SK-N-SH (cell line): ENCODE results near the gene ASH1L. TPM values are rescaled to one million over a fixed set of nuclear protein-coding genes. Genes with fewer than 3 reads are reported as not detected.
"Not testable (repeated sequence)": the region's sequence is repeated elsewhere in the genome, so short reads cannot be mapped to it uniquely, and the experiment has no call there.

ENCODE experiments used
- CTCF ChIA-PET: fragments of 300-600, 350-600 bp; formaldehyde crosslinking; extraction: SDS; loops from one replicate; lab custom pipeline; 2021; lab: Yijun Ruan, JAX
- POLR2A ChIA-PET: fragments of 350-600 bp; sonication (Branson Sonifier 250); formaldehyde crosslinking; extraction: SDS; loops from one replicate; lab custom pipeline; 2020; ENCODE audit warnings: antibody characterized with exemption, inconsistent platforms; lab: Yijun Ruan, JAX
- DNase-seq: peaks from one replicate; pipeline ENCODE4 v3.0.0; 2012
- H2AFZ ChIP-seq: fragments of 200-600 bp; sonication (generic); 2 replicates; pipeline ENCODE4 v1.8.1; 2016; ENCODE audit warnings: antibody characterized with exemption, mild to moderate bottlenecking, low read depth
- H3F3A ChIP-seq: fragments of 200-600 bp; sonication (generic); replicated peaks from 2 replicates; pipeline ENCODE3; 2016; ENCODE audit warnings: antibody characterized with exemption, mild to moderate bottlenecking; ENCODE audit not compliant: insufficient read depth
- H3K27ac ChIP-seq, 2 experiments: fragments of 200-500 bp in 1 of 2; fragments of 200-600 bp in 1 of 2; sonication (Bioruptor generic) in 1 of 2; sonication (generic), shearing (Covaris generic) in 1 of 2; 2 replicates each; pipeline versions ENCODE4 v1.5.1 to v1.6.1; 2014 to 2016; ENCODE audit warnings: low read depth in 2 of 2, inconsistent platforms in 1 of 2, low read length in 1 of 2, mild to moderate bottlenecking in 1 of 2, mixed read lengths in 1 of 2
- H3K27me3 ChIP-seq: fragments of 200-600 bp; sonication (generic), shearing (Covaris generic); 2 replicates; pipeline ENCODE4 v1.6.1; 2016; ENCODE audit warnings: mixed run types; ENCODE audit not compliant: insufficient read depth
- H3K36me3 ChIP-seq, 2 experiments: fragments of 200-500 bp in 1 of 2; fragments of 200-600 bp in 1 of 2; sonication (Bioruptor generic) in 1 of 2; sonication (generic) in 1 of 2; replicated peaks in 1 of 2; 2 replicates each; pipeline versions ENCODE3 to v1.5.1; 2014 to 2016; ENCODE audit warnings: low read length in 1 of 2, mild to moderate bottlenecking in 1 of 2; ENCODE audit not compliant: insufficient read depth in 2 of 2, control insufficient read depth in 1 of 2
- H3K4me1 ChIP-seq, 2 experiments: fragments of 200-500 bp in 1 of 2; fragments of 200-600 bp in 1 of 2; sonication (Bioruptor generic) in 1 of 2; sonication (generic), shearing (Covaris generic) in 1 of 2; 2 replicates each; pipeline versions ENCODE4 v1.5.1 to v1.6.1; 2014 to 2016; ENCODE audit warnings: low read depth in 1 of 2, low read length in 1 of 2, mixed run types in 1 of 2; ENCODE audit not compliant: insufficient read depth in 2 of 2, control insufficient read depth in 1 of 2
- H3K4me2 ChIP-seq: fragments of 200-600 bp; sonication (generic), shearing (Covaris generic); 2 replicates; pipeline ENCODE4 v1.6.1; 2017; ENCODE audit warnings: mixed run types
- H3K4me3 ChIP-seq, 2 experiments: fragments of 200-500 bp in 1 of 2; fragments of 200-600 bp in 1 of 2; sonication (Bioruptor generic) in 1 of 2; sonication (generic), shearing (Covaris generic) in 1 of 2; 2 replicates each; pipeline versions ENCODE4 v1.5.1 to v1.8.1; 2014 to 2016; ENCODE audit warnings: low read depth in 2 of 2, inconsistent platforms in 1 of 2, low read length in 1 of 2, mild to moderate bottlenecking in 1 of 2, mixed read lengths in 1 of 2, moderate library complexity in 1 of 2
- H3K79me2 ChIP-seq: fragments of 200-600 bp; sonication (generic); 2 replicates; pipeline ENCODE4 v1.8.1; 2017; ENCODE audit warnings: mild to moderate bottlenecking; ENCODE audit not compliant: insufficient read depth
- H3K9ac ChIP-seq: fragments of 200-600 bp; sonication (generic); 2 replicates; pipeline ENCODE4 v1.6.1; 2017; ENCODE audit warnings: mixed run types
- H3K9me2 ChIP-seq: fragments of 200-600 bp; sonication (generic); 2 replicates; pipeline ENCODE4 v1.6.1; 2017; ENCODE audit warnings: mixed run types
- H3K9me3 ChIP-seq: fragments of 200-600 bp; sonication (generic); 2 replicates; pipeline ENCODE4 v1.6.1; 2017; ENCODE audit warnings: mixed run types, mild to moderate bottlenecking, moderate library complexity
- H4K20me1 ChIP-seq: fragments of 200-600 bp; sonication (generic); 2 replicates; pipeline ENCODE4 v1.6.1; 2017; ENCODE audit warnings: mild to moderate bottlenecking, mixed run types; ENCODE audit not compliant: insufficient read depth
- FOXJ3 ChIP-seq: sonication (generic); formaldehyde crosslinking; IDR thresholded peaks from 2 replicates; pipeline ENCODE4 v1.5.1; 2020; ENCODE audit warnings: mild to moderate bottlenecking, missing genetic modification reagents
- JUND ChIP-seq: IDR thresholded peaks from 2 replicates; pipeline ENCODE4 v1.4.0; 2012
- RAD21 ChIP-seq: IDR thresholded peaks from 2 replicates; pipeline ENCODE4 v1.6.1; 2012; ENCODE audit warnings: mild to moderate bottlenecking, low read length
- RXRA ChIP-seq: IDR thresholded peaks from 2 replicates; pipeline ENCODE4 v1.4.0; 2012; ENCODE audit warnings: low read depth, mild to moderate bottlenecking, borderline replicate concordance
- SIN3A ChIP-seq: IDR thresholded peaks from 2 replicates; pipeline ENCODE4 v1.6.1; 2012; ENCODE audit warnings: low read depth, mild to moderate bottlenecking, low read length, moderate library complexity, borderline replicate concordance
- SMC3 ChIP-seq: IDR thresholded peaks from 2 replicates; pipeline ENCODE4 v1.6.1; 2012; ENCODE audit warnings: low read depth, low read length, improper control_type of control experiment
- TEAD4 ChIP-seq: IDR thresholded peaks from 2 replicates; pipeline ENCODE4 v1.4.0; 2012; ENCODE audit warnings: mild to moderate bottlenecking, borderline replicate concordance; ENCODE audit not compliant: insufficient read depth
- WGBS: methylation state at CpG from one replicate; pipeline ENCODE4 v1.1.6; 2017; ENCODE audit warnings: low lambda C conversion rate; 5-methylcytosine and 5-hydroxymethylcytosine counted together
- polyA plus RNA-seq, 3 experiments: library from polyadenylated mRNA; depleted of rRNA; stranded (reverse); fragments of >200 nt; gene quantifications; 2 replicates each; pipeline ENCODE4 v1.2.3, GENCODE V29; 2012
- TF ChIP-seq, protein P1 (sequence below): IDR thresholded peaks from 2 replicates; pipeline ENCODE4 v1.4.0; 2012; ENCODE audit warnings: low read depth, borderline replicate concordance
- TF ChIP-seq, protein P2 (sequence below): IDR thresholded peaks from 2 replicates; pipeline ENCODE4 v1.6.1; 2012; ENCODE audit warnings: mild to moderate bottlenecking, low read depth, low read length, moderate library complexity
- TF ChIP-seq, protein P3 (sequence below): IDR thresholded peaks from 2 replicates; pipeline ENCODE4 v1.4.0; 2012; ENCODE audit warnings: low read depth
- TF ChIP-seq, protein P4 (sequence below): IDR thresholded peaks from 2 replicates; pipeline ENCODE4; 2012

ASH1L gene
- polyA plus RNA-seq, 1 of the 3 experiments (the other 2 are of a cell fraction), result 13.4 TPM

DNA sequence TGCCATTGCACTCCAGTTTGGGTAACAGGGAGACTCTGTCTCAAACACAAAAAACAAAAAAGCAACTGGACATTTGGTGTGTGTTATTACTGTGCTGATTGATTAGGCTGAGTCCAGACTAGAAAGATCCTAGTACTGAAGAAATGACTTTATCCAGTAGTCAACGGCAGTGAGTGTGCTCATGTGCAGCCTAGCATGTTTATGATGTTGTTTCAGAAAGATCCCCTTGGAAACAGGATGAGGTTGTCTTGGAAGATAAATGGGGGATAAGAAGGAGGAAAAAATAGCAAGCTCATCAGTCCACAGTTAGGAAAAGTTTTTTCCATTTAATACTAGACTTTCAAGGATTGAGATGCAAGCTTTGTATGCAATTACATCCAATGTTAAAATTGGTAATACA, 227.6 kb downstream of the ASH1L start (continued):
- TF ChIP-seq, protein P1, sequence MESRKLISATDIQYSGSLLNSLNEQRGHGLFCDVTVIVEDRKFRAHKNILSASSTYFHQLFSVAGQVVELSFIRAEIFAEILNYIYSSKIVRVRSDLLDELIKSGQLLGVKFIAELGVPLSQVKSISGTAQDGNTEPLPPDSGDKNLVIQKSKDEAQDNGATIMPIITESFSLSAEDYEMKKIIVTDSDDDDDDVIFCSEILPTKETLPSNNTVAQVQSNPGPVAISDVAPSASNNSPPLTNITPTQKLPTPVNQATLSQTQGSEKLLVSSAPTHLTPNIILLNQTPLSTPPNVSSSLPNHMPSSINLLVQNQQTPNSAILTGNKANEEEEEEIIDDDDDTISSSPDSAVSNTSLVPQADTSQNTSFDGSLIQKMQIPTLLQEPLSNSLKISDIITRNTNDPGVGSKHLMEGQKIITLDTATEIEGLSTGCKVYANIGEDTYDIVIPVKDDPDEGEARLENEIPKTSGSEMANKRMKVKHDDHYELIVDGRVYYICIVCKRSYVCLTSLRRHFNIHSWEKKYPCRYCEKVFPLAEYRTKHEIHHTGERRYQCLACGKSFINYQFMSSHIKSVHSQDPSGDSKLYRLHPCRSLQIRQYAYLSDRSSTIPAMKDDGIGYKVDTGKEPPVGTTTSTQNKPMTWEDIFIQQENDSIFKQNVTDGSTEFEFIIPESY, result no peak
- TF ChIP-seq, protein P2, sequence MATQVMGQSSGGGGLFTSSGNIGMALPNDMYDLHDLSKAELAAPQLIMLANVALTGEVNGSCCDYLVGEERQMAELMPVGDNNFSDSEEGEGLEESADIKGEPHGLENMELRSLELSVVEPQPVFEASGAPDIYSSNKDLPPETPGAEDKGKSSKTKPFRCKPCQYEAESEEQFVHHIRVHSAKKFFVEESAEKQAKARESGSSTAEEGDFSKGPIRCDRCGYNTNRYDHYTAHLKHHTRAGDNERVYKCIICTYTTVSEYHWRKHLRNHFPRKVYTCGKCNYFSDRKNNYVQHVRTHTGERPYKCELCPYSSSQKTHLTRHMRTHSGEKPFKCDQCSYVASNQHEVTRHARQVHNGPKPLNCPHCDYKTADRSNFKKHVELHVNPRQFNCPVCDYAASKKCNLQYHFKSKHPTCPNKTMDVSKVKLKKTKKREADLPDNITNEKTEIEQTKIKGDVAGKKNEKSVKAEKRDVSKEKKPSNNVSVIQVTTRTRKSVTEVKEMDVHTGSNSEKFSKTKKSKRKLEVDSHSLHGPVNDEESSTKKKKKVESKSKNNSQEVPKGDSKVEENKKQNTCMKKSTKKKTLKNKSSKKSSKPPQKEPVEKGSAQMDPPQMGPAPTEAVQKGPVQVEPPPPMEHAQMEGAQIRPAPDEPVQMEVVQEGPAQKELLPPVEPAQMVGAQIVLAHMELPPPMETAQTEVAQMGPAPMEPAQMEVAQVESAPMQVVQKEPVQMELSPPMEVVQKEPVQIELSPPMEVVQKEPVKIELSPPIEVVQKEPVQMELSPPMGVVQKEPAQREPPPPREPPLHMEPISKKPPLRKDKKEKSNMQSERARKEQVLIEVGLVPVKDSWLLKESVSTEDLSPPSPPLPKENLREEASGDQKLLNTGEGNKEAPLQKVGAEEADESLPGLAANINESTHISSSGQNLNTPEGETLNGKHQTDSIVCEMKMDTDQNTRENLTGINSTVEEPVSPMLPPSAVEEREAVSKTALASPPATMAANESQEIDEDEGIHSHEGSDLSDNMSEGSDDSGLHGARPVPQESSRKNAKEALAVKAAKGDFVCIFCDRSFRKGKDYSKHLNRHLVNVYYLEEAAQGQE, result no peak
- TF ChIP-seq RAD21 (no peak), SIN3A (no peak), SMC3 (no peak), JUND (no peak)
- TF ChIP-seq, protein P3, sequence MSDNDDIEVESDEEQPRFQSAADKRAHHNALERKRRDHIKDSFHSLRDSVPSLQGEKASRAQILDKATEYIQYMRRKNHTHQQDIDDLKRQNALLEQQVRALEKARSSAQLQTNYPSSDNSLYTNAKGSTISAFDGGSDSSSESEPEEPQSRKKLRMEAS, result no peak
- TF ChIP-seq, protein P4, sequence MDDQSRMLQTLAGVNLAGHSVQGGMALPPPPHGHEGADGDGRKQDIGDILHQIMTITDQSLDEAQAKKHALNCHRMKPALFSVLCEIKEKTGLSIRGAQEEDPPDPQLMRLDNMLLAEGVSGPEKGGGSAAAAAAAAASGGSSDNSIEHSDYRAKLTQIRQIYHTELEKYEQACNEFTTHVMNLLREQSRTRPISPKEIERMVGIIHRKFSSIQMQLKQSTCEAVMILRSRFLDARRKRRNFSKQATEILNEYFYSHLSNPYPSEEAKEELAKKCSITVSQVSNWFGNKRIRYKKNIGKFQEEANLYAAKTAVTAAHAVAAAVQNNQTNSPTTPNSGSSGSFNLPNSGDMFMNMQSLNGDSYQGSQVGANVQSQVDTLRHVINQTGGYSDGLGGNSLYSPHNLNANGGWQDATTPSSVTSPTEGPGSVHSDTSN, result no peak

DNA sequence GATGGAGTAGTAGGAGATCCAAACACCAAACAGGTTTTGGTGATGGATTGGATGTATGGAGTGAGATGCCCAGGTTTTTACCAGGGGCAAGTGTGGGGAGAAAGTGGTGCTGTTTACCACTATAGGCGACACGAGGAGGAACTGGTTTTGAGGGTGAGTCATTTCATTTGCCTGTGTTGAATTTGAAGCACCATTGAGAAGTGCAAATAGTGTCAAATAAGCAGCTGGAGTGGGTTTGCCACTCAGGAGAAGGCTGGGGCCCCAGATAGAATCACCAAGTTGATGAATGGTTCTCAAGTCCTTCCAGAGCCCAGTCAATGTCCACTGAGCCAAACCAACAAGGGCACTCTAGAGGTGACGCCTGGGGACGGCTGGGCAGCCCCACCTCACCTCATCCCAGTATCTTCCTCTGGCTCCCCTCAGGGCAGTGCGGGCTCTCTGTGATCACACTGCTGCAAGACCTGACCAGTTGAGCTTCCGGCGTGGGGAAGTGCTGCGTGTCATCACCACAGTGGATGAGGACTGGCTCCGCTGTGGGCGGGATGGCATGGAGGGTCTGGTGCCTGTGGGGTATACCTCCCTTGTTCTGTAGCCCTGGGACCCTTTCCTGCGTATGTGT, 232.5 kb downstream of the ASH1L start:
- H3K9me2 ChIP-seq, result no peaks in the 10 kb centered on the region
- H4K20me1 ChIP-seq, result 0 out of 2 replicates have a peak, but pooled peaks cover 5% of the 10 kb centered on the region
- no peaks in the 10 kb centered on the region for H3K27me3 ChIP-seq
- H3K4me2 ChIP-seq, result no peak overlapping the region
- peaks cover 23% of the 10 kb centered on the region for H3K79me2 ChIP-seq
- H3K4me1 ChIP-seq, result peaks cover 0 to 6% of the 10 kb centered on the region in 2 experiments; a peak in 1 of 4 replicates
- 95% methylated on average over 3 of the region's 11 CpGs for WGBS
- H3K27ac ChIP-seq, result no peak overlapping the region
- CTCF ChIA-PET, result interaction anchor here (11.6 kb wide), 1 partner anchor 80 kb away, joined by 184 read pairs; the partner anchor contains the start of gene ENTREP3
- no peaks in the 10 kb centered on the region for H3K9me3 ChIP-seq
- TF ChIP-seq TEAD4 (no peak), FOXJ3 (CRISPR knock-in tag) (no peak), RXRA (no peak)
- H3F3A ChIP-seq, result peaks cover 24% of the 10 kb centered on the region
- H2AFZ ChIP-seq, result no peak overlapping the region
- H3K9ac ChIP-seq, result no peak overlapping the region
- no peak overlapping the region for H3K4me3 ChIP-seq
- POLR2A ChIA-PET, result no interaction called here
- H3K36me3 ChIP-seq, result peaks cover 37 to 50% of the 10 kb centered on the region in 2 experiments
- DNase-seq, result no peak

DNA sequence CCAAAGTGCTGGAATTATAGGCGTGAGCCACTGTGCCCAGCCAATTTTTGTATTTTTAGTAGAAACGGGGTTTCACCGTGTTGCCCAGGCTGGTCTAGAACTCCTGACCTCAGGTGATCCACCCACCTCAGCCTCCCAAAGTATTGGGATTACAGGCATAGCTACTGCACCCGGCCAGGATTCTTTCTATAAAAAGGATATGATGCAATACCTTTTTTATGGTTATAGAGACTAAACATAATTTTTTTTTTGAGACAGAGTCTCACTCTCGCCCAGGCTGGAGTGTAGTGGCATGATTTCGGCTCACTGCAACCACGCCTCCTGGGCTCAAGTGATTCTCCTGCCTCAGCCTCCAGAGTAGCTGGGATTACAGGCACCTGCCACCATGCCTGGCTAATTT, 233.7 kb downstream of the ASH1L start:
- H3K9ac ChIP-seq, H2AFZ ChIP-seq, H3K9me3 ChIP-seq, H4K20me1 ChIP-seq, H3K4me2 ChIP-seq, H3K27ac ChIP-seq, DNase-seq, H3K9me2 ChIP-seq, H3K27me3 ChIP-seq, H3K4me3 ChIP-seq, POLR2A ChIA-PET: not testable (repeated sequence)
- Histone ChIP-seq H3K79me2 (peaks cover 28% of the 10 kb centered on the region), H3F3A (peaks cover 19% of the 10 kb centered on the region), H3K4me1 (peaks cover 0 to 12% of the 10 kb centered on the region in 2 experiments; a peak in 1 of 4 replicates), H3K36me3 (peaks cover 36 to 45% of the 10 kb centered on the region in 2 experiments)
- WGBS, result 94% methylated on average over 7 of the region's 7 CpGs
- CTCF ChIA-PET, result interaction anchor here (1.0 to 11.6 kb wide), 4 partner anchors 10 to 176 kb away, joined by 3 to 184 read pairs (median 4); partner anchors contain the start of gene ENTREP3
